Measurements from ENCODE around the gene ATP5F1B. TPM values are rescaled to one million over a fixed set of nuclear protein-coding genes. Genes with fewer than 3 reads are reported as not detected.

ATP5F1B gene
- total and polyA plus RNA-seq, 9 of the 15 experiments (the other 6 are each of a cell fraction or from before 2014, with no cell fraction given): 908 to 3,125 (median 1,482) TPM

GRCh38 chr12:56645201-56645716 lies 525 bp downstream of the ATP5F1B start (continued):
- TF ChIP-seq FOXK1 (CRISPR knock-in tag; IDR thresholded peaks at IDR 0.05; ENCODE audit: borderline replicate concordance) (no peak), TARDBP (IDR thresholded peaks at IDR 0.05) (no peak), CHD4 (IDR thresholded peaks at IDR 0.05; ENCODE audit: insufficient read depth, insufficient replicate concordance, low read depth, low read length, poor library complexity, severe bottlenecking) (no peak), YBX1 (IDR thresholded peaks at IDR 0.05) (no peak), CHD2 (IDR thresholded peaks at IDR 0.05; ENCODE audit: low read depth, low read length) (no peak), AFF4 (CRISPR knock-in tag; IDR thresholded peaks at IDR 0.05) (peak; percentile 73; the same call in 1 of the 2 replicates), HDAC3 (IDR thresholded peaks at IDR 0.05; ENCODE audit: borderline replicate concordance, partially characterized antibody) (no peak), TEAD4 (IDR thresholded peaks at IDR 0.05; ENCODE audit: low read length) (no peak), TEAD4 (CRISPR knock-in tag; IDR thresholded peaks at IDR 0.05; ENCODE audit: borderline replicate concordance) (no peak), POLR3G (IDR thresholded peaks at IDR 0.05; ENCODE audit: extremely low read depth, insufficient read length, insufficient replicate concordance) (no peak), ZNF12 (CRISPR knock-in tag; IDR thresholded peaks at IDR 0.05) (peak; percentile 43; the same call in 1 of the 2 replicates), HNRNPK (IDR thresholded peaks at IDR 0.05; ENCODE audit: low read depth, low read length, poor library complexity, severe bottlenecking) (no peak), TCFL5 (CRISPR knock-in tag; conservative IDR thresholded peaks at IDR 0.05) (no peak)
- TF ChIP-seq, protein P1, sequence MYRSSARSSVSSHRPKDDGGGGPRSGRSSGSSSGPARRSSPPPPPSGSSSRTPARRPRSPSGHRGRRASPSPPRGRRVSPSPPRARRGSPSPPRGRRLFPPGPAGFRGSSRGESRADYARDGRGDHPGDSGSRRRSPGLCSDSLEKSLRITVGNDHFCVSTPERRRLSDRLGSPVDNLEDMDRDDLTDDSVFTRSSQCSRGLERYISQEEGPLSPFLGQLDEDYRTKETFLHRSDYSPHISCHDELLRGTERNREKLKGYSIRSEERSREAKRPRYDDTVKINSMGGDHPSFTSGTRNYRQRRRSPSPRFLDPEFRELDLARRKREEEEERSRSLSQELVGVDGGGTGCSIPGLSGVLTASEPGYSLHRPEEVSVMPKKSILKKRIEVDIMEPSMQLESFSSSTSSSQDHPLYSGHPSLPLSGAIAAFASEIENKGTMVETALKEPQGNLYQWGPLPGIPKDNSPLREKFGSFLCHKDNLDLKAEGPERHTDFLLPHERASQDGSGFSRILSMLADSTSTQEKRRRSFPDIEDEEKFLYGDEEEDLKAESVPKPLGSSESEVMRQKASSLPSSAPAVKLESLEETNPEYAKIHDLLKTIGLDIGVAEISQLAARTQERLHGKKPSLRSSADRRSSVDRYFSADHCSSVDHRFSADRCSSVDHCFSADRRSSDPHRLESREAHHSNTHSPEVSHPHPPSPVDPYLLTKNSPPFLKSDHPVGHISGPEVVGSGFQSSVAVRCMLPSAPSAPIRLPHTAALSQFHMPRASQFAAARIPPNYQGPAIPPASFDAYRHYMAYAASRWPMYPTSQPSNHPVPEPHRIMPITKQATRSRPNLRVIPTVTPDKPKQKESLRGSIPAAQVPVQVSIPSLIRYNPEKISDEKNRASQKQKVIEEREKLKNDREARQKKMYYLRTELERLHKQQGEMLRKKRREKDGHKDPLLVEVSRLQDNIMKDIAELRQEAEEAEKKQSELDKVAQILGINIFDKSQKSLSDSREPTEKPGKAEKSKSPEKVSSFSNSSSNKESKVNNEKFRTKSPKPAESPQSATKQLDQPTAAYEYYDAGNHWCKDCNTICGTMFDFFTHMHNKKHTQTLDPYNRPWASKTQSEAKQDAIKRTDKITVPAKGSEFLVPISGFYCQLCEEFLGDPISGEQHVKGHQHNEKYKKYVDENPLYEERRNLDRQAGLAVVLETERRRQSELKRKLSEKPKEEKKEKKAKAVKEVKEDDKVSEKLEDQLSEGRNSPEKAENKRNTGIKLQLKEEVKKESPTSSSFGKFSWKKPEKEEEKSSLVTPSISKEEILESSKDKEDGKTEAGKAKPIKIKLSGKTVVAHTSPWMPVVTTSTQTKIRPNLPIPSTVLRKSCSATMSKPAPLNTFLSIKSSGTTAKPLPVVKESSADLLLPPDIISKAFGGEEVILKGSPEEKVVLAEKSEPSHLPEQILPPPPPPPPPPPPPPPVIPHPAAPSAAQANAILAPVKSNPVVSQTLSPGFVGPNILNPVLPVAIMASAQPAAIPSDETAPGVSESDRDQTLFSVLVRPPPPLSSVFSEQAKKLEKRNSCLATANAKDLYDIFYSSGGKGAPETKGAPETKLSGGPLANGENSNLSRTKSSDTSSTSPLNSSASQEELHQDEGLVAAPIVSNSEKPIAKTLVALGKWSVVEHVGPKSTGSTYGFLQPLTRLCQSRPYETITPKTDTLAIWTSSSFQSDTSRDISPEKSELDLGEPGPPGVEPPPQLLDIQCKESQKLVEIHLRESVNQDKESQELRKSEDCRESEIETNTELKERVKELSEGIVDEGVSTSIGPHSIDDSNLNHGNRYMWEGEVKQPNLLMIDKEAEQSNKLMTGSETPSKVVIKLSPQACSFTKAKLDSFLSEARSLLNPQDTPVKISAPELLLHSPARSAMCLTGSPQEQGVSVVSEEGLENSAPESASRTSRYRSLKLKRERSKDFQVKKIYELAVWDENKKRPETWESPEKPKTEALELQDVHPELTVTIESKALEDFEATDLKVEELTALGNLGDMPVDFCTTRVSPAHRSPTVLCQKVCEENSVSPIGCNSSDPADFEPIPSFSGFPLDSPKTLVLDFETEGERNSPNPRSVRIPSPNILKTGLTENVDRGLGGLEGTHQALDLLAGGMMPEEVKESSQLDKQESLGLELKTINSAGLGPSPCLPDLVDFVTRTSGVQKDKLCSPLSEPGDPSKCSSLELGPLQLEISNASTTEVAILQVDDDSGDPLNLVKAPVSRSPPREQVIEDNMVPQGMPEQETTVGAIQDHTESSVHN (IDR thresholded peaks at IDR 0.05; ENCODE audit: borderline replicate concordance in 1 of 2, low read depth in 1 of 2): no peak
